ENCODE results near the gene ZNF385C.

- no peak for TF ChIP-seq POLR2A (IDR thresholded peaks at IDR 0.05)
- no peak for TF ChIP-seq POLR2AphosphoS5 (IDR thresholded peaks at IDR 0.05)
- TF ChIP-seq CTCF (IDR thresholded peaks at IDR 0.05), result no peak
Observed at GRCh38 chr17:42059815-42060214, 38.5 kb downstream of the ZNF385C start.
